Endothelial cell (in vitro differentiated cells): ENCODE measurements around the gene RAB29. TPM values are rescaled to one million over a fixed set of nuclear protein-coding genes. Genes with fewer than 3 reads are reported as not detected.
A peak's percentile ranks its signal among the peaks of the same experiment; 100 is the strongest.
"Not testable (repeated sequence)": the region's sequence is repeated elsewhere in the genome, so short reads cannot be mapped to it uniquely, and the experiment has no call there.

ENCODE experiments used
- DNase-seq: peaks from one replicate; pipeline ENCODE4 v3.0.0; 2021; ENCODE audit warnings: low spot score
- H3K27ac Mint-ChIP-seq: one replicate; pipeline ENCODE4 v1.8.0; 2021; ENCODE audit warnings: mixed read lengths, inconsistent platforms; ENCODE audit not compliant: unreplicated experiment
- H3K27me3 Mint-ChIP-seq: one replicate; pipeline ENCODE4 v1.8.0; 2021; ENCODE audit warnings: mild to moderate bottlenecking, moderate library complexity, mixed read lengths, inconsistent platforms; ENCODE audit not compliant: unreplicated experiment
- H3K36me3 Mint-ChIP-seq: one replicate; pipeline ENCODE4 v1.8.0; 2021; ENCODE audit warnings: mild to moderate bottlenecking, low read depth, mixed read lengths, inconsistent platforms; ENCODE audit not compliant: unreplicated experiment
- H3K4me1 Mint-ChIP-seq: one replicate; pipeline ENCODE4 v1.8.0; 2021; ENCODE audit warnings: mild to moderate bottlenecking, mixed read lengths, inconsistent platforms; ENCODE audit not compliant: unreplicated experiment
- H3K4me3 Mint-ChIP-seq: one replicate; pipeline ENCODE4 v1.8.0; 2021; ENCODE audit warnings: mild to moderate bottlenecking, mixed read lengths, inconsistent platforms; ENCODE audit not compliant: unreplicated experiment
- H3K9me3 Mint-ChIP-seq: one replicate; pipeline ENCODE4 v1.8.0; 2021; ENCODE audit warnings: mixed read lengths, inconsistent platforms; ENCODE audit not compliant: unreplicated experiment
- CTCF ChIP-seq: fragments of 200-600 bp; sonication (generic); IDR thresholded peaks from one replicate; pipeline ENCODE4 v1.5.0; 2021; ENCODE audit warnings: antibody characterized with exemption; ENCODE audit not compliant: unreplicated experiment
- long read RNA-seq: library from polyadenylated mRNA; unstranded; transcript quantifications from one replicate; pipeline ENCODE4 v2.0.0, GENCODE V29; 2020; ENCODE audit not compliant: unreplicated experiment
- total RNA-seq: library from RNA; stranded (reverse); fragmentation: NEBNext Ultra II Directional; extraction: Animal tissue kit (Norgen Biotek cat#: 25700); gene quantifications from one replicate; pipeline ENCODE4 v1.2.1, GENCODE V29; 2021; ENCODE audit not compliant: unreplicated experiment

RAB29 gene, protein sequence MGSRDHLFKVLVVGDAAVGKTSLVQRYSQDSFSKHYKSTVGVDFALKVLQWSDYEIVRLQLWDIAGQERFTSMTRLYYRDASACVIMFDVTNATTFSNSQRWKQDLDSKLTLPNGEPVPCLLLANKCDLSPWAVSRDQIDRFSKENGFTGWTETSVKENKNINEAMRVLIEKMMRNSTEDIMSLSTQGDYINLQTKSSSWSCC
- total RNA-seq = 19.4 TPM
- long read RNA-seq, transcript RAB29-203 (5 exons, 1,157 nt) = major isoform, 5 of 14 reads
- long read RNA-seq, partial matches to known transcripts = 0 of 14 reads
- long read RNA-seq, other reads (novel, unspliced or antisense) = 7 of 14 reads

DNA sequence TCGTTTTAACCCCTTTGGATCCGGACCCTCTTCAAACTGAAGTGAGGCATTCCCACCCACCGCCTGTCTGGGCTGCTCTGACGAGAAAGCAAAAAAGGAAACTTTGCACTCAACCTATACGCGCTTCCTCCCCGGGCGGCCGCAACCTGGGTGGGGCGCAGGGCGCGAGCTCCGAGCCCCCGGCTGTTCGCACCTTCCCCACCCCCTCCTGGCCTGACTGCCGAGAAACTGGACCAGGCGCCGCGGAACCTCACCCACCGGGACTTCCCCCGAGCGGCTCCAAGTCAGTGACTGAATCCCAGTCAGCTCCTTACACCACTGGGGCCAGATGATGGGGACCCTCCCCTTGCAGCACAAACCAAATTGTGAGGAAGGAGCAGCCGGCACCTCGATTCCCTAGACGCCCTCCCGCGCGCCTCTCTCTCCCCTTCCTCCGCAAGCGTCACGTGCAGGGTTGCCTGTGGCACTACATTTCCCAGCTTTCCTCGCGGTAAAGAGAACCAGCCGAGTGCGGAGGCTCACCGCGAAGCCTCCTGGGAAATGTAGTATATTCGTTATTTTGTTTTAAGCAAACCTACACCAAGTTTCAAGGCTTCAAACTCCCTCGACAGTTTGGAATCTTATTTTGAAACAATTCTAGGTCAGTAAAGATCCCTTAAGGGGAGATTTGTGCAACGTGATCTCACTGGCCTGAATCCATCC is at the start of gene RAB29:
TSS of gene RAB29 (minus strand) at position 468 of the 702 bp plus-strand sequence. CDS start 526 bp downstream, outside the sequence.
- peaks cover 6% of the 10 kb centered on the region for H3K36me3 Mint-ChIP-seq
- no peaks in the 10 kb centered on the region for H3K9me3 Mint-ChIP-seq
- peak within 1 kb of the TSS; percentile 89 for H3K27ac Mint-ChIP-seq
- peaks cover 8% of the 10 kb centered on the region for H3K4me1 Mint-ChIP-seq
- peak within 1 kb of the TSS; percentile 97 for H3K4me3 Mint-ChIP-seq
- peak; percentile 74 for DNase-seq
- H3K27me3 Mint-ChIP-seq = peaks cover 4% of the 10 kb centered on the region
- TF ChIP-seq CTCF = no peak

DNA sequence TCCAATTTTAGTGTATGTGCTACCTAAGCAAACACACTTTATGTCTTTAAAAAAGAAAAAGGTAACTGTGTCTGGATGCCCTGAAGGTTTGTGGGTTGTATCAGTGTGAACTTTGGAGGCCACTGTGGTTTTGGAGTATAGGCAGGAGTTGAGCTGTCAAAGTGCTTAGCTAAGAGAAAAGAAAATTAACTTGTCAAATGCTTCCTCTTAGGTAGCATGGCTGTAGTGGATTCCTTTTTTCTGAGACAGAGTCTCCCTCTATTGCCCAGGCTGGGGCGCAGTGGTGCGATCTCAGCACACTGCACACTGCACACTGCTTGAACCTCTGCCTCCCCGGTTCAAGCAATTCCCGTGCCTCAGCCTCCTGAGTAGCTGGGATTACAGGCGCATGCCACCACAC is 48.9 kb upstream of the RAB29 start:
- Mint-ChIP-seq H3K4me1 (no peaks in the 10 kb centered on the region), H3K27me3 (no peaks in the 10 kb centered on the region), H3K9me3 (no peaks in the 10 kb centered on the region), H3K27ac (no peak overlapping the region), H3K36me3 (no peaks in the 10 kb centered on the region), H3K4me3 (no peak overlapping the region)
- TF ChIP-seq CTCF = no peak
- no peak for DNase-seq

DNA sequence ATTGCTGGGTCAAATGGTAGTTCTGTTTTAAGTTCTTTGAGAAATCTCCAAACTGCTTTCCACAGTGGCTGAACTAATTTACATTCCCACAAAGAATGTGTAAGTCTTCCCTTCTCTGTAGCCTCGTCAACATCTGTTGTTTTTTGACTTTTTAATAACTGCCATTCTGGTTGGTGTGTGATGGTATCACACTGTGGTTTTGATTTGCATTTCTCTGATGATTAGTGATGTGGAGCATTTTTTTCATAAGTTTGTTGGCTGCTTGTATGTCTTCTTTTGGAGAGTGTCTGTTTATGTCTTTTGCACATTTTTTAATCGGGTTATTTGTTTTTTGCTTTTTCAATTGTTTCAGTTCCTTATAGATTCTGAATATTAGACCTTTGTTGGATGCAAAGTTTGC is 48.0 kb upstream of the RAB29 start:
- not testable (repeated sequence) for H3K4me1 Mint-ChIP-seq, H3K27ac Mint-ChIP-seq, H3K4me3 Mint-ChIP-seq, H3K36me3 Mint-ChIP-seq, DNase-seq, H3K9me3 Mint-ChIP-seq, H3K27me3 Mint-ChIP-seq

DNA sequence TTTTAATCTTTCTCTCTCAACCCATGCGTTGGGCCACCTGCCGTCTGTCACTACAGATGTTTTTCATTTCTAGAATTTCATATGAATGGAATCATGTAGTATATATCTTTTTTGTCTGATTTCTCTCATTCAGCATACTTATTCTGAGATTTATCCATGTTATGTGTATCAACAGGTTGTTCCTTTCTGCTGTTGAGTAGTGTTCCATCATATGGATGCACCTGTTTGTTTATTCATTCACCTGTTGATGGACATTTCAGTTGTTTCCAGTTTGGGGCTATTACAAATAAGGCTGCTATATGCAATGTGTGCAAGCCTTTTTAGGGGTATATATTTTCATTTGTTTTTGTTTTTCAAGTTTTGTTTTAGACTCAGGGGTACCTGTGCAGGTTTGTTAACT is 47.1 kb upstream of the RAB29 start:
- no peaks in the 10 kb centered on the region for H3K36me3 Mint-ChIP-seq
- no peak for DNase-seq
- H3K4me3 Mint-ChIP-seq = no peak overlapping the region
- H3K4me1 Mint-ChIP-seq = peaks cover 11% of the 10 kb centered on the region
- no peak overlapping the region for H3K27ac Mint-ChIP-seq
- no peaks in the 10 kb centered on the region for H3K9me3 Mint-ChIP-seq
- H3K27me3 Mint-ChIP-seq = peaks cover 3% of the 10 kb centered on the region
- no peak for TF ChIP-seq CTCF

DNA sequence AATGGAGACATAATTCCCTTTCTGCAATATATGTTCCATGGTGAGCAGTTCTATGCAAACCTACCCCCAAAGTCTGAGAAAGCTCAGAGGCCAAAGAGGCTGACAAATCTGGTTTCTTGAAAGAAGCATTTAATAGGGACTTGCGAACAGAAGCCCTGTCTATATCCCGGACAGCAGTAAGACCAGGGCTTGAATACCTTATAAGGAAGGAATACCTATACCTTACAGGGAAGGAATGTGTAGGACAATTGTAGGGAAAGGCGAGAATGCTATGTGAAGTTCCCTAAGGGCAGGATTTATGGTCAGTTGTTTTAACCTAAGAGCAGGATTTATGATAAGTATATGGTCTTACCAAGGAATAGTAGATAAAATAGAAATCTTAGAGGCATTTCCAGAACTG is 42.7 kb upstream of the RAB29 start:
- Mint-ChIP-seq H3K27me3 (peaks cover 10% of the 10 kb centered on the region), H3K27ac (no peak overlapping the region), H3K4me1 (peaks cover 37% of the 10 kb centered on the region), H3K9me3 (no peaks in the 10 kb centered on the region), H3K4me3 (peak overlapping the region; percentile 15), H3K36me3 (peaks cover 5% of the 10 kb centered on the region)
- TF ChIP-seq CTCF = no peak
- no peak for DNase-seq
